Dendritic cell treated with granulocyte-macrophage colony-stimulating factor and Interleukin-4, amounts not matched to agents 40 ng/mL and 50 ng/mL, for 4 days (primary cell): ENCODE data around the gene NAGA.
A peak's percentile ranks its signal among the peaks of the same experiment; 100 is the strongest.
"Not testable (repeated sequence)": the region's sequence is repeated elsewhere in the genome, so short reads cannot be mapped to it uniquely, and the experiment has no call there.

Source experiments
- H3K27ac Mint-ChIP-seq: one replicate; pipeline ENCODE4 v1.8.0; 2022; ENCODE audit warnings: mild to moderate bottlenecking, mixed read lengths
- H3K27me3 Mint-ChIP-seq: one replicate; pipeline ENCODE4 v1.8.0; 2022; ENCODE audit warnings: mild to moderate bottlenecking, mixed read lengths
- H3K36me3 Mint-ChIP-seq: one replicate; pipeline ENCODE4 v1.8.0; 2022; ENCODE audit warnings: low read depth, mixed read lengths
- H3K4me1 Mint-ChIP-seq: one replicate; pipeline ENCODE4 v1.8.0; 2022; ENCODE audit warnings: low read depth, mixed read lengths
- H3K4me3 Mint-ChIP-seq: one replicate; pipeline ENCODE4 v1.8.0; 2022; ENCODE audit warnings: mild to moderate bottlenecking, moderate library complexity, mixed read lengths
- H3K9me3 Mint-ChIP-seq: one replicate; pipeline ENCODE4 v1.8.0; 2022; ENCODE audit warnings: mixed read lengths
- intact Hi-C: fragments of 100-400 bp; cut with micrococcal nuclease; formaldehyde crosslinking; loops from one replicate; pipeline ENCODE4 v1.15.0; 2022

Gene NAGA

DNA sequence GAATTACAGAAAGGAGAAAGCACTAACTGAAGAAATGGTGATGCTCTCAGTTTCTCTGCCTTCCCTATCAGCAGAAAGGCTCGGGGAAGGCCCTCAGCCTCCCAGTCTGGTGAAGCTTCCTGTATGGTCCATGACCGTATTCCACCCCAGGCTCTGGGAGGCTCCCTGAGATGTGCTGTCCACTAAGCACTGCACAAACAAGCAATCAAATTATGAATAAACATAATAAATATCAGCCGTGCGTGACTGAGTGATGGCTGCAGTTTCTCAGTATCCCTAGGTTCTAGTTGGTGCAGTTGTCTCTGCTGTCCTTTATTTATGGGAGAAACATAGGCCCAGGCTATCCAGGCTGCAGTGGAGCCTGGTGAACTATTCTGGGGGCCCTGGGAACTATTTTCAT lies 12.5 kb upstream of the NAGA start:
- Mint-ChIP-seq H3K4me1 (peaks cover 40% of the 10 kb centered on the region), H3K36me3 (peaks cover 82% of the 10 kb centered on the region), H3K9me3 (no peaks in the 10 kb centered on the region), H3K27ac (no peak overlapping the region), H3K4me3 (no peak overlapping the region), H3K27me3 (no peaks in the 10 kb centered on the region)
- intact Hi-C loops: no loop called here

DNA sequence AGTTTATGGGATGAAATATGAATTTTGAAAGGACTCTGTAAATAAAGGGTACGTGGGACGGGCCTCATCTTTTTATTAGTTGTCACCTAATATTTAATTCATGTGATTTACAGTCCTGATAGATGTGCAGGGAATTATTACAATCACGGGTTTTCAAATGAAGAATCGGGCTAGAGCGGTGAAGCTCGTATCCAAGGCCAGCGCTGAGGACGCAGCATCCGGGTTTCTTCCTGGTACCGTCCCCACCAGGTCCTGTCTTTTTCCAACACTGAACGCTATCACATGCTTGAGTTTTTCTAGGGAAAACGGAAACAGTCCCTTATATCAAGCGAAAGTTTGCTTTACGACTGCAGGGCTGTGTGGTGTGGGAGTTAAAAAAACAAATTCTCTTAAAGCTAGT lies 9.7 kb upstream of the NAGA start:
- Mint-ChIP-seq H3K4me1 (peaks cover 58% of the 10 kb centered on the region), H3K27me3 (no peaks in the 10 kb centered on the region), H3K9me3 (no peaks in the 10 kb centered on the region), H3K36me3 (peaks cover 86% of the 10 kb centered on the region), H3K4me3 (peak overlapping the region; percentile 85), H3K27ac (peak overlapping the region; percentile 98)
- intact Hi-C loops: no loop called here

DNA sequence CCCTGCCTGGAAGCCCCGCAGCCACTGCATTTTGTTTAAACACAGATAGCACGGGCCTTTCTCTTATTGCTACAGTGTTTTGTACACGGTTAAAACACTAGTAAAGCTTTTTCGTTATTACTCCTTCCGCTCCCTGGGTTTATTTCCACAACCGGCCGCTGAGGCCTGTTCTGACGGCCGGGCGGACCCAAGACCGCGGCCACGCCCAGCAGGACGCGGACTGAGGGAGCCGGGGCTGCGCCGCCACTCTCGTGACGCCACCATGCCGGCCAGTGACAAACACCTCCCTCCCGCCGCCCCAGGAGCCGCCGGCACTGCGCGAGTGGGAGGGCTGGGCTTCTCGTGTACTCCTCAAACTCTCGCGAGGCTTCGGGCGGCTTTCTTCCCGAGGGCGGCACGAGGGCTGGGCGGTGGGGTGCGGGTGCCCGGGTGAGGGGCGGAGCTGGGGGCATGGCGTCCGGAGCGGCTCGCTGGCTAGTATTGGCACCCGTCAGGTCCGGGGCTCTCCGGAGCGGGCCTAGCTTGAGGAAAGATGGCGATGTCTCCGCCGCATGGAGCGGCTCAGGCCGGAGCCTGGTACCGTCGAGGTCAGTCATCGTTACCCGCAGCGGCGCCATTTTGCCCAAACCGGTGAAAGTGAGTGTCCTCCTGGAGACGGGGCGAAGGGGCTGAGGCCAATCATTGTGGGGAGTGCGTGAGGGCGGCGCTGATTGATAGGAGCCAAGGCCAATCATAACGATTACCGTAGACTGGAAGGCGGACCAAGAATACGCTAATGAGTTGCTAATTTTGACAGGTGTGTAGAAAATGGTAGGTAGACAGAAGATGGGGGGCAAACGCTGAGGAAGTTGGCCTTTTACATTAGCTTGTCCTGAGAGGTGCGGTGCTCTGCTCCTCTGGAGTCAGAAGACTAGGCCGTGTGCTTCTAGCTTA lies 9.0 kb upstream of the NAGA start, which contains the start of gene SMDT1:
TSS of gene SMDT1 (plus strand) at position 382 of the 933 bp plus-strand sequence. CDS start at position 451, 69 bp downstream.
- intact Hi-C loops: loop anchor here (1.0 to 2.0 kb wide), 3 partner anchors 9 to 113 kb away; partner anchors contain the start of genes NAGA and NDUFA6
- Mint-ChIP-seq H3K27ac (peak within 1 kb of the TSS; percentile 98), H3K4me1 (peaks cover 60% of the 10 kb centered on the region), H3K9me3 (no peaks in the 10 kb centered on the region), H3K27me3 (no peaks in the 10 kb centered on the region), H3K4me3 (peak within 1 kb of the TSS; percentile 85), H3K36me3 (peaks cover 84% of the 10 kb centered on the region)

DNA sequence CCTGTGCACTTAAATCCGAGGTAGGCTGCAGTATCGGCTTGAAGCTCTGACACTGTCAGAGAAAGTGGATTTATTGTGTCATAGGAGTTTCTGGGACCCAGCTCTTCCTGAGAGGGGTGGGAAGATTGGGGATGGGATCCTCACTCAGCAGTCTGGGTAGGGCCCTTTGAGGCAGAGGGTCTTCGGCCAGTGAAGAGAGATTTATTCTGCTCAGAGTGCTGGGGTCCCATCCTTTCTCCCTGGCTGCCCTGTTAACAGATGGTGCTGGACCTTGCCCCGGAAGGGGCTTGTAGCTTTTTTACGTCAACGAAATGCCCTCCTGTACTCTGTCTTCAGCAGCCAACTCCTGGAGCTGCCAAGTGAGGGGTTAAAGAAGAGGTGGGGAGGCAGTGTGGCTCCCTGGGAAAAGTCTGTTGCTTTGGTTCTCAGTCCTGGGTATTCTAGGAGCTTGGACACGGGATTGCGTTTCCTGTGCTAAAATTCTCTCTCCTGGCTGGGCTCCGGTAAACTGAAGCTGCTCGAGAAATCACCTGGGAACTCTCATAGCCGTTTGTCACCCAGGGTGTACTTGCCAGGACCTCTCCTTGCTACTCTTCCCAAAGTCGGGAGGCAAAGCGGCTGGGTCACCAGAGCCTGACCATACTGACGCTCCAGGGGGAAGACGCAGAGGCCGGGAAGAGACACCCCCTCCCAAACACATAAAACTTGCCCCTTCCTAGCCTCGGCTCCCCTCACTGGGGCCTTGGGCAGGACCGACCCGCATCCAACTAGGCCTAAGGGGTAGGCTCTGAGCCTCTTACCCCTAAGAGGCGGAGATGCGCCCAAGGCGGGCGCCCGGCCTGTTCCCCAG lies 8.1 kb upstream of the NAGA start:
- intact Hi-C loops: loop anchor here (1.0 to 2.0 kb wide), 3 partner anchors 8 to 112 kb away; partner anchors contain the start of genes NAGA and NDUFA6

DNA sequence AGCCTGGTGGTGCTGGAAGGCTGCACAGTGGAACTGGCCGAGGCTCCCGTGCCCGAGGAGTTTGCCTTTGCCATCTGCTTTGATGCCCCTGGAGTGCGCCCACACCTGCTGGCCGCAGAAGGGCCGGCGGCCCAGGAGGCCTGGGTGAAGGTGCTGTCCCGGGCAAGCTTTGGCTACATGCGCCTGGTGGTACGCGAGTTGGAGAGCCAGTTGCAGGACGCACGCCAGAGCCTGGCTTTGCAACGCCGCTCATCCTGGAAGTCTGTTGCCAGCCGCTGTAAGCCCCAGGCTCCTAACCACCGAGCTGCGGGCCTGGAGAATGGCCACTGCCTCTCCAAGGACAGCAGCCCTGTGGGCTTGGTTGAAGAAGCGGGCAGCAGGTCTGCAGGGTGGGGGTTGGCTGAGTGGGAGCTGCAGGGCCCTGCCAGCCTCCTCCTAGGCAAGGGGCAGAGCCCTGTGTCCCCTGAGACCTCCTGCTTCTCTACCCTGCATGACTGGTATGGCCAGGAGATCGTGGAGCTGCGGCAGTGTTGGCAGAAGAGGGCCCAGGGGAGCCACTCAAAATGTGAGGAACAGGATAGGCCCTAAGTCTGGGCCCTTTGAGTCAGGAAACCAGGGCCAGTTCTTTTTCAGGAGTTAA lies 7.0 kb upstream of the NAGA start:
- Mint-ChIP-seq H3K4me3 (no peak overlapping the region), H3K27me3 (no peaks in the 10 kb centered on the region), H3K9me3 (no peaks in the 10 kb centered on the region), H3K36me3 (peaks cover 67% of the 10 kb centered on the region), H3K27ac (peak overlapping the region; percentile 98), H3K4me1 (peaks cover 60% of the 10 kb centered on the region)
- intact Hi-C loops: loop anchor here (2.0 kb wide), 1 partner anchor 111 kb away; no protein-coding TSS in a partner anchor

More for the DNA sequence above, 8.1 kb upstream of the NAGA start:
- Mint-ChIP-seq H3K9me3 (no peaks in the 10 kb centered on the region), H3K27ac (peak overlapping the region; percentile 98), H3K27me3 (no peaks in the 10 kb centered on the region), H3K4me1 (peaks cover 52% of the 10 kb centered on the region), H3K36me3 (peaks cover 75% of the 10 kb centered on the region), H3K4me3 (peak overlapping the region; percentile 85)

DNA sequence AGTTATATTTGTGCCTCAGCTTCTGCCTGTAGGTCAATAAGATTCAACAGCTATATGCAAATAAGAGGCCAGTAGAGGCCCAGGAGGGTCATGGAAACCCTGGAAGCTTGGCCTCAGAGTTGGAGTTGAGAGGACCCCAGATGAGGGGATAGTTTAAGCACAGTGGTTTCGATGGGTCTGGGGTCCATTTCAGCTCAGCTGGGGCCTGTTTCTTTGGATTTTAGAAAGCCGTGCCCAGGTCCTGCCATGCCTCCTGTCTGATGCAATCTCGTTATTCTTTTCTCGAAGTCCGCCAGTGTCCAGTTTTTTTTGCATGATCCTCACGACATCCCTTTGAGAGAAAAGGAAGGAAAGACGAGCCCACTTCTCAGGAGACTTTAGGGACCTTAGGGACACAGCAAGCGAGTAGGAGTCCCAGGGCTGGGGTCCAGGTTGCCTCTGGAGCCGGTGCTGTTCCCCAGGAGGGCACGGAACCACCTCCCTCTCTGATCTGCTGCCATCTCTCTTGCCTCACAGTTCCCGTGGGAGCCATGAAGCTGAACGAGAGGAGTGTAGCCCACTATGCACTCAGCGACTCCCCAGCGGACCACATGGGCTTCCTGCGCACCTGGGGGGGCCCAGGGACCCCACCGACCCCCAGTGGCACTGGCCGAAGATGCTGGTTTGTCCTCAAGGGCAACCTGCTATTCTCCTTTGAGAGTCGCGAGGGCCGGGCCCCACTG lies 6.3 kb upstream of the NAGA start:
- intact Hi-C loops: no loop called here
- Mint-ChIP-seq H3K4me3 (no peak overlapping the region), H3K36me3 (peaks cover 60% of the 10 kb centered on the region), H3K27ac (peak overlapping the region; percentile 98), H3K4me1 (peaks cover 60% of the 10 kb centered on the region), H3K9me3 (no peaks in the 10 kb centered on the region), H3K27me3 (no peaks in the 10 kb centered on the region)

DNA sequence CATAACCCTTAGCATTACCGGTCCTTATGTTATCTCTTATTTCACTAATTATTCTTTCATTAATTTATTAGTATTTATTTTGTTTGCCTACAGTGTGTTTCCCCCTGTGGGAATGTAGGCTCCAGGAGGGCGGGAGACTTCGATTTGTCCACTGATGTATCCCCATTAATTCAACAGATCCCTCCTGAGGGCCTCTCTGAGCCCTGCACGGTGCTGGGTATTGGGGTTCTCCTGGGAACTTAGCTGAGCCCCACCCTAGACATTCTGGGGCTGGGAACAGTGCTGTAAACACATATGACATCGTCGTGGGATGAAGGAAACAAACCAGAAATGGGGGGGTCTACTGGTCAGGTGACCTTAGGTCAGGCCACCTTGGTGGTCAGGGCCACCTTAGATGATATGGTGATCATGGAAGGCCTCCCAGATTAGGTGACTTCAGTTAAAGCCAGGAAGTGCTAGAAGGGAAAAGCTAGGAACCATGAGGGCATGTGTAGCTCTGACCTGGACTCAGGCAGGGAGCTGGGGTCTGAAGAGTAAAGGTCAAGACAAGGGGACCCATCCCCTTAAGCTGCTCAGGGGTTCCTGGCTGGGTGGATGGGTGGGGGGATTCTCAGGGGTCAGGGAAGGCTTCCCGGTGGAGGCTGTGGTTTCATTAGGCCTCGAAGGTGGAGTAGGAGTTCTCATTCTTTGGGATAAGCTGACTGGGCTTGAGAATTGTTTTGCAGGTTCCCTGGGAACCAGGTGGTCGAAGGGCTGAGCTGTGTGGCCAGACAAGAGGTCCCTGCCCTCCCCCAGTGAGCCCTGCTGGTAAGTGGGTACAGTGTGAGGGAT lies 4.4 kb upstream of the NAGA start:
- peak overlapping the region; percentile 96 for H3K27ac Mint-ChIP-seq
- peaks cover 66% of the 10 kb centered on the region for H3K4me1 Mint-ChIP-seq
- intact Hi-C loops: no loop called here

DNA sequence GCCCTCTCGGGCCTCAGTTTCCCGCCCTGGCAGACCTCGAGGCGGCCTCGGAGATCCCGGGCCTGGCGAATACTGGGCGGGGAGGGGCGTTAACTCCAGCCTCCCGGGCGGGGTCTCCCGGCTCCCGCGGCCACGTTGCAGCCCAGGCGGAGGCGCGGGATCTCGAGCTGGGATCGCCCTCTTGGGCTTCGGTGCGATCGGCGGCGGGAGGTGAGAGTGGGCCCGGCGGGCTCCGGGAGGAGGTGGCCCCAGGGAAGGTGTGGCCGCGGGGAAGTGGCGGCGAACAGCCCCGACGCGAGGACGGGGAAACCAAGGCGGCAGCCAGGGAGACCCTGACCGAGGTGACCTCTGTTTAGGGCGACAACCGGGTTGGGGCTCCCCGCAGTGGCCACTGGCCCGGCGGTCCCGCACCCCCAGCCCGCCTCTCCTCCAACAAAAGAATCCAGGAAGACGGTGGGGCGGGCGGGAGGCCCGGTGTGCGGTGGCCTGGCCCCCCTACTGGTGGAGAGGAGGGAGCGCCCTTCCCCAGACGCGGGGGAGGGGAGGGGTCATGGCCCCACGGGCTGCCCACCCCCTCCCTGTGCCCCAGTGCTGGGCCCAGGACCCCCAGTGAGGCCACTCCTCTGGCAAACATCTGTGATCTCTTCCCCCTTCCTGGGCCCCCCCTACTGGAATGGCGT lies 3.7 kb upstream of the NAGA start, which contains the start of gene PHETA2:
TSS of gene PHETA2 (plus strand) at position 117 of the 680 bp plus-strand sequence. CDS start 3,046 bp downstream, outside the sequence.
- Mint-ChIP-seq H3K9me3 (no peaks in the 10 kb centered on the region), H3K4me1 (peaks cover 67% of the 10 kb centered on the region), H3K36me3 (peaks cover 58% of the 10 kb centered on the region), H3K4me3 (peak within 1 kb of the TSS; percentile 79), H3K27ac (peak within 1 kb of the TSS; percentile 96), H3K27me3 (no peaks in the 10 kb centered on the region)
- intact Hi-C loops: no loop called here

More for the DNA sequence above, 4.4 kb upstream of the NAGA start:
- Mint-ChIP-seq H3K27me3 (no peaks in the 10 kb centered on the region), H3K4me3 (peak overlapping the region; percentile 79), H3K36me3 (peaks cover 59% of the 10 kb centered on the region), H3K9me3 (no peaks in the 10 kb centered on the region)

DNA sequence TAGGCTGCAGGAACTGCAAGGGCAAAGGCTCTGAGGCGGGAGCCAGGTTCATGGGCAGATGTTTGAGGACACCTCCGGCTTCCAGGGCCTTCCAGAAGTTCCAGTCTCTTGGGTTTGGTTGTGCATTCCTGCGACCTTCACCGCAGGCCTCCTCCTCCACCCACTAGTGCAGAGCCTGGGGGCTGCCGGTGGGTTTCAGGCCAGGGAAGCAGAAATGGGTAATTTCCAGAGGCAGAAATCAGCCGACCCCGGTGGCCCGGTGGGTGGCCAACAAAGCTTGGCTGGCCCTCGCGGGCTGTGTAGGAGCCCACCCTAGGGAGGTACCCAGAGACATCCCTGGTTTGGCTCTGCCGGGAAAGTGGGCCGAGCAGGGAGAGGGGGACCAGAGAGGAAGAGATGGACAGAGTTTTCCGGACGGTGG lies 3.0 kb upstream of the NAGA start:
- Mint-ChIP-seq H3K9me3 (no peaks in the 10 kb centered on the region), H3K36me3 (peaks cover 58% of the 10 kb centered on the region), H3K27me3 (no peaks in the 10 kb centered on the region), H3K4me1 (peaks cover 67% of the 10 kb centered on the region), H3K27ac (peak overlapping the region; percentile 96), H3K4me3 (peak overlapping the region; percentile 79)
- intact Hi-C loops: no loop called here

DNA sequence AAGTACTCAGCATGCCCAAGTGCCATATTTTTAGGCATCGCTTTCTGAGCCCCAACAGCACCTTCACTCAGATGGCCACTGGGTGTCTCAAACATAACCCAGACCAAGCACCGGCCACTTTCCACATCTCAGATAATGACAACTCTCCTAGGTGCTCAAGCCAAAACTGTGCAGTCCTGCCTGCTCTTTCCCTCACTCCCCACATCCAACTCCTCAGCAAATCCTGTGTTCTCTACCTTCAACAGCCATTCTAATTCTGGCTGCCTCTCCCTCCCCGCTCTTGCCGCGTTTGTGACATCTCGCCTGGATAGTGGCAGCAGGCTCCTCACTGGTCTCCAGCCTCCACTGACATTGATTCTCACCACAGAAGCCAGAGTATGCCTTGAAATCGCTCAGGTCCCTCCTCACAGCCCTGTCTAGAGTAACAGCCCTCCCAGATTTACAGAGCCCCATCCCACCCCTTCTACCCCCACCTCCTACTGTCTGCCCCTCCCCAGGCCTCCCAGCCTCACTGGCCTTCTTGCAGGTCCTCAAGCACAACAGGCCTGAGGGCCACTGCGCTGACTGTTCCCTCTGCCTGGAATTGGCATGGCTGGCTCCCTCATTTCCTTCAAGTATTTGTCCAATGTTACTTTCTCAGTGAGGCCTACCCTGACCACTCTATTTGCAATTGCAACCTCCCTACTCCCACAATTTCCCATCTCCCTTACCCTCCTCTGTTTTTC lies 2.2 kb upstream of the NAGA start:
- no peaks in the 10 kb centered on the region for H3K9me3 Mint-ChIP-seq
- peaks cover 58% of the 10 kb centered on the region for H3K36me3 Mint-ChIP-seq
- H3K4me3 Mint-ChIP-seq: peak overlapping the region; percentile 79
- intact Hi-C loops: no loop called here
- H3K27ac Mint-ChIP-seq: peak overlapping the region; percentile 96
- peaks cover 67% of the 10 kb centered on the region for H3K4me1 Mint-ChIP-seq
- H3K27me3 Mint-ChIP-seq: no peaks in the 10 kb centered on the region

DNA sequence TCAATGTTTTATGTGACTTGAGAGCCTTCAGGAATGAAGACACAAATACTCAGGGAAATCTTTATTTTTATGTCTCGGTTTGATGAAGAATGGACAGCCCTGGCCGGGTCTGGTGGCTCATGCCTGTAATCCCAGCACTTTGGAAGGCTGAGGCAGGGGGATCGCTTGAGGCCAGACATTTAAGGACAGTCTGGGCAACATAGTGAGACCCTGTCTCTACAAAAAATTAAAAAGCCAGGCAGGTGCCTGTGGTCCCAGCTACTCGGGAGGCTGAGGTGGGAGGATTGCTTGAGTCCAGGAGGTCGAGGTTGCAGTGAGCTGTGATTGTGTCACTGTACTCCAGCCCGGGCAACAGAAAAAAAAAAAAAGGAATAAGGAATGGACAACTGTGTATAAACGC lies 896 bp upstream of the NAGA start:
- peak overlapping the region; percentile 82 for H3K4me3 Mint-ChIP-seq
- not testable (repeated sequence) for H3K9me3 Mint-ChIP-seq, H3K27me3 Mint-ChIP-seq
- peak overlapping the region; percentile 96 for H3K27ac Mint-ChIP-seq
- intact Hi-C loops: loop anchor here (2.0 kb wide), 1 partner anchor 105 kb away; no protein-coding TSS in a partner anchor
- peaks cover 58% of the 10 kb centered on the region for H3K36me3 Mint-ChIP-seq
- H3K4me1 Mint-ChIP-seq: peaks cover 70% of the 10 kb centered on the region
